Measurements from ENCODE around the gene TMEM121B.
A peak's percentile ranks its signal among the peaks of the same experiment; 100 is the strongest.

The TMEM121B gene

DNA sequence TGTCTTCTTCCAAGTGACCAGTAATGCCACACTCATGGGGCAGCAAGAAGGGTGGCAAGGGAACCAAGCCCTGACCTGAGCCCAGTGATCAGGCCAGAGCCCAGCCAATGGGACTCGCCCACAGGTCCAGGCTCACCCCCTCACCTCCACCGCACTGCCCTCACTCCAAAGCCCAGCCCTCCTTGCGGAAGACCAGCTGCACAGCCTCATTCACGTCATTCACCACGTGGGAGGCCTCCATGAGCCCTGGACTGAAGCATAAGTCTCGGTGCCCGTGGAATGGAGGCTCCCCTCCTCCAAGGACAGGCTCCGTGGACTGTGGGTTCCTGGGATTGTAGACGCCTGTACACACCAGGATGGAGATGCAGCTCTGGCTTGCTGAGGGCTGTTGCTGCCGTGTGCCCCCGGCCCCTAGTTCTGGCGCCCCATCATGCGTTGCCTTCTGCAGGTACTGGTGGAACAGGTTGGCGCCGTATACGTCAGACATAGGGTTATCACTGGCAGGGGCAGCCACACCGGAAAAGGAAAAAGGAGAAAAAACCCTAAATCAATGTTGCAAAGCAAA, 16.8 kb upstream of the TMEM121B start:
- no peak for DNase-seq (ENCODE audit: low read depth)

DNA sequence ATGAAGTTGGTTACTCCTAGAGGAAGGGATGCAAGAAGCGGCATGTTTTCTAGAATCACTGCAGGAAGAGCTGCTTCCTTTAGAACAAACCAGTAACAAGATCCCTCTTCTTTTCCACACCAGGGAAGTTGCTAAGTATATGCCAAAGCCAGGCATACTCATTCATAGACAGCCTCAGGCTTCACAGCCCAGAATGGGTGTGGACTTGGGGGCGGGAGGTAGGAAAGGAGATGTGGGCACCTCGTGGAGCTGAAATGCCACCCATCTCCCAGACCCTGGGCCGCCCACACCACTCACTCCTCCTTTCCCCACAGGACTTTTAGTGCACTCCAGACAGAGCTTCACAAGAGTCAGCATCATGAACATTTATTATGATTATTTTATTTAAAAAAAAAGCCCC, 16.0 kb upstream of the TMEM121B start:
- no peak for DNase-seq (ENCODE audit: low read depth)

DNA sequence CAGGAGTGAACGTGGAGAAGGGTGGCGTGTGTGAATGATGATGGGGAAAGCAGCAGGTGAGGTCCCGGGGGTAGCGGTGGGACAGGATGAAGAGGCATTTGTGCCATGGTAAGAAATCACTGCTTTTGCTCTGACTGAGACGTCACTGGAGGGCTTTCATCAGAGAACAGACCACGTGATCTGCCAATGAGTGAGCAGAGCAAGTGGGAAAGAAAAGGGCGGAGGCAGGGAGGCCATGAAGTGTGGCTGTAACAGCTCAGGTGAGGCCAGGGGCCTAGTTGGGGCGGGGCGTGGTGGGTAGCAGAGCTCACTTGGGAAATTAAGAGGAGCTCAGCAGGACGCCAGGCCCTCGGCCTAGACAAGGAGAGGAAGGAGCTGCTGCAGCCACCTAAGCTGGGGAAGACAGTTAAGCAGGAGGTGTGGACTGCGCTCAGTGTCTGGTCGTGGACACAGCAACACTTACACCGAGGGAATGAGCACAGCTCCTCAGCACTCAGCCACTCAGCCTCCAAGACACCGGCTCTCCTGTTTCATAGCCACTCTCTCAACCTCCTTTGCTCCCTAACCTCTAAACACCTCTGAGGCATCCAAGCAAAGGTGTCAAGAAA, 14.1 kb upstream of the TMEM121B start:
- DNase-seq (ENCODE audit: low read depth), result no peak

DNA sequence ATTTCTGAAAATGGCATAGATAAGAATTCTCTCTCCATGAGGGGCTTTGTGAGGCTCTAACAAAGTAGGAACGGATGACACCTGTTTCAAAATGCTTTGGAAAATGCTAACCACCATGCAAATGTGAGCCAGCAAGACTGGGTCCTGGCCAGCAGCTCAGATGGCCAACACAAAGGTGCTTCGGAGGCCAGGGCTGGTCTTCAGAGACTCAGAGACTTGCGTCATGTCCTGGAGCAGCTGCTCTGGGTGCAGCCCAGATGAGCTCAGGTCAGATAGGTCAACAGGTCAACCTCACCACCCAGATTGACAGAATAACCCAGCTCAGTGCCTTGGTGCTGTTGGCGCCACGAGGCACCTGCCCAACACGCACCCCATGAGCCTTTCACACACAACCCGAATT, 12.0 kb upstream of the TMEM121B start:
- DNase-seq (ENCODE audit: low read depth), result no peak

DNA sequence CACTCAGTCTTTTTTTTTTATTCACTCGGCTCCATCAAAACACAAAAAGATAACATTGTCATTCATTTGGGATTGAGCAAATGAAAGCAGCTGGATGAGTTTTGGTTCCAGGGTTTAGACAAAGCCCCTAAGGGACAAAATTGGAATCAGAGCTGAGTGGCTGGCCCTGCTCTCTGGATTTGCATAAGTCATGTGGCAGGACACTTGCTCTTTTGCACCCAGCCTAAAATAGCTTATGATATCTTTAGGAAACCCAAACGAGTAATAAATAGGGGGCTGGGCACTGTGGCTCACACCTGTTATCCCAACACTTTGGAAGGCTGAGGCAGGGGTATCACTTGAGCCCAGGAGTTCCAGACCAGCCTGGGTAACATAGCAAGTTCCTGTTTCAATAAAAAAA, 11.0 kb upstream of the TMEM121B start:
- DNase-seq (ENCODE audit: low read depth), result no peak

DNA sequence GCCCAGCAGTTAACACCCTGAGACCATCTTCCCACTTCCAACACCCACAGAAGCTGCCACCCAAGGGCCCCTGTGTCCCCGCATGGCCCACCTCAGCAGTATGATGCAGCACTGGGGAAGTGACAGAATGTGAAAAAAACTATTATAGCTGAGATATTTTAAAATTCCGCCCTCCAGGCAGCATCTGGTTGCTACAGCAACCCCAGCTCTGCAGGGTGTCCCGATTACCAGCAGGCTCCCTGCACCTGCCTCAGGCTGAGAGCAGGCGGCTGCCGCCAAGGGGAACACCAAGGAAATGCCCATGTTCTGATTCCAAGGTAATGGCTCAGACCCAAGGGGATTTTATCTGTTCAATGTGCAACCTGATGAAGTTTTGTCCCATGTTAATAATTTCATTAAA, 10.5 kb upstream of the TMEM121B start:
- DNase-seq (ENCODE audit: low read depth), result no peak

DNA sequence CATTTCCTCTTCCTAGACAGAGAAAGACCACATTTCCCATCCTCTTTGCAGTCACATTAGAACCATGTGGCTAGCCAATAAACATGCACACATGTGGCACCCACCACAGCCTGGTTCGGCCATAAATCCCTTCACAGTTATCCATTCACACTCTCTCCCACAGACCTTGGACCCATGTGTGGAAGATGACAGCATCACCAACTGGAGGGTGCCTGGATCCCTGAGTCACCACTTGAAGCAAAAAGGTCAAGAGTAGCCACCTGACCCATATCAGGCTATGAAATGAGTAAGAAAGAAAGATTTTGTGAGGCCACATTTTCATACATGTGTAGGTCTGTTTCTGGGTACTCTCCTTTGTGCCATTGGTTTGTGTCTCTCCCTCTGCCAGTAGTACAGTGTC, 9.0 kb upstream of the TMEM121B start:
- peak; percentile 9 for DNase-seq (ENCODE audit: low read depth)

DNA sequence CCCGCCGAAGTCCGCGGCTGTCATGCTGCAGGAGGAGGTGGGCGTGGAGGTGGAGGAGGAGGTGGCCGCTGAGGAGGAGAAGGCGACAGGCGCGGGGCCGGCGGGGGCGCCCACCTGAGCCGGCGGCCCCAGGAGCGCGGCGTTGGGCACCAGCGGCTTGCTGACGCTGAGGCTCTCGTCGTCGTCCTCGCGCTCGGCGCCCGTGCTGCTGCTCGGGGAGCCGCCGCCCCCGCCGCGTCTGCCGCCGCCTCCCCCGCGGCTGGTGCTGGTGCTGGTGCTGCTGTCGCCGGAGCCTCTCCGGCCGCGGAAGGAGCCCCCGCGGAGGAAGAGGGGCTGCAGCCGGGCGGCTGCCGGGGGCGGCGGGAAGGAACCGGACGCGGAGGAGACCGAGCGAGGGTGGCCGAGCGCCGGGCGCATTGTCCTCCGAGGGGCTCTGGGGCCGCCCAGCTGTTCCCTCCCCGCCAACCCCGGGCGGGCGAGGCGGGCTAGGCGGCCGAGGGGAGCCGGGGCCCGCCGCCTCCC, 388 bp downstream of the TMEM121B start:
- DNase-seq (ENCODE audit: low read depth), result no peak

DNA sequence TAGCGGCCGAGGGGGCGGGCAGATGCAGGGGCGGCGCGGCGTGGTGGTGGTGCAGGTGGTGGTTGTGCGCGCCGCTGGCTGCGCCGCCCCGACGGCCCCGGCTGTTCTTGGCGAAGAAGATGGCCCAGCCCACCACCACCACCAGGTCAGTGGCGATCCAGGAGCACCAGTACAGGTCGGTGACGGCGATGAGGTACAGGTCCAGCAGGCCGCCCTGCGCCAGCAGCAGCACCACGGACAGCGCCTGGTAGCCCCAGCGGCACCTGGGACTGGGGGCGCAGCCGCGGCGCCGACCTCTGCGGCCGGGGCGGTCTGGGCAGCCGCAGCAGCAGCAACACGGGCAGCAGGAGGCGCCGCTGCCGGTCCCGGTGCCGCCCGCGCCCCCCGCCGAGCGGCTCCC, 879 bp downstream of the TMEM121B start:
- DNase-seq (ENCODE audit: low read depth), result peak; percentile 42

DNA sequence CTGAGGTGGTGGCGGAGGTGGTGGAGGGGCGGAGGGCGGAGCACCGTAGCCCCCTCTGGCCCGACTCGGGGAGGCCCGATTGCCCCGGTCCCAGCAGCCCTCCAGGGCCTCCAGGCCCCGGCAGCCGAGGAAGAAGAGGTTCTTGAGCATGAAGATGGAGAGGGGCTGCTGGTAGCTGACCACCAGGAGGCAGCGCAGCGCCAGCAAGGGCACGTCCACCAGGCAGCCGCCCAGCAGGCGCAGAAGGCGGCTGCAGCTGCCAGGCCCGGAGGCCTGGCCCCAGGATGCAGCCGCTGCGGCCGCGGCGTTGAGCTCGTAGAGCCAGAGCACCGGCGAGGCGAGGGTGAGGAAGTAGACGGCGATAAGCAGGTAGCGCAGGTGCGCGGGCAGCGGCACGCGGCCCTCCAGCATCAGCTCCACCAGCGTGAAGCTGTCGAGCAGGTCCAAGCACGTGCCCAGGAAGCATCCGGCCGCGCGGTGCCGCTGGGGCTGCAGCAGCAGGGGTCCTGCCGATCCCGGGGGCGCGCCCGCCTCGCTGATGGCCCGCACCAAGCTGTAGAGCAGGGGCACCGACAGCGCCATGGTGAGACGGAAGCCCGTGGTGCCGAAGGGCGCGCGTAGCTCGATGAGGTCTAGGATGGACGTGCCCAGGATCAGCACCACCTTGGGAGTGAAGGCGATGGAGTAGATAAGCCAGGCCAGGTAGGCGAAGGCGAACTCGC, 1.5 kb downstream of the TMEM121B start:
- DNase-seq (ENCODE audit: low read depth), result peak; percentile 21

DNA sequence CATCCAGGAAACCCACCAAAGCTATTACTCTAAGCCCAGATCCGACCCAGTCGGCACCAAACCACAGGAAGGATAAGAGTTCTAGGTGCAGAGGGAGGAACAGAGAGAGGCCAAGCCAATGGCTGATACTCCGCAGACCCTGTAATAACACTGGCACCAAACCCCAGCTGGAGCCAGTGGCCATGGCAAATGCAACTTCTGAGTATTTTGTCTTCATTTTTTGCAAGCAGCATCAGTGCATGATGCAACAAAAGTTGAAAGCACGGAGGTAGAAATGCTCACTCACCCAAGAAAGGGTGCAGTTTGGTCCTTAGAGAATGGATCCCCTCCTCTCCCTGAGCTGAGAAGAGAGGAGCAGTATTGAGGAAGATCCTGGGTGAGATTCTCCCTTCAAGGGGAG, 2.8 kb downstream of the TMEM121B start:
- DNase-seq (ENCODE audit: low read depth), result no peak

DNA sequence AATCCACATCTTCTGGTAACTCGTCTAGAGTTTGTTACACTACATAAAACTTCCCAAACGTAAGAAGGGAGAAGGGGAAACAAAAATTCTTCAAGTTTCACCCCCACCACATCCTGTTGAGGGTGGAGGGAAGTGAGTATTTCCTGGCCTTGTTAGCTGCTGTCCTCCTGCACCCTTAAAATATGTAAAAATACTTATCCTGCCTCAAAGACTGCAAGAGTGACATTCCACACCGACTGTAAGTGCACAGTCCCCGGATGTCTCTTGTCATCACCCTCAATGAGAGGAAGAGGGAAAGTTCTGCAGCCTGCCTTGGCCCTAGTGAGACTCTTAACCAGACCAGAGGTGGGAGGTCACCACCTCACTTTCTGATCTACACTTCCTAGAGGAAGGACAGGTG, 3.3 kb downstream of the TMEM121B start:
- DNase-seq (ENCODE audit: low read depth), result no peak

DNA sequence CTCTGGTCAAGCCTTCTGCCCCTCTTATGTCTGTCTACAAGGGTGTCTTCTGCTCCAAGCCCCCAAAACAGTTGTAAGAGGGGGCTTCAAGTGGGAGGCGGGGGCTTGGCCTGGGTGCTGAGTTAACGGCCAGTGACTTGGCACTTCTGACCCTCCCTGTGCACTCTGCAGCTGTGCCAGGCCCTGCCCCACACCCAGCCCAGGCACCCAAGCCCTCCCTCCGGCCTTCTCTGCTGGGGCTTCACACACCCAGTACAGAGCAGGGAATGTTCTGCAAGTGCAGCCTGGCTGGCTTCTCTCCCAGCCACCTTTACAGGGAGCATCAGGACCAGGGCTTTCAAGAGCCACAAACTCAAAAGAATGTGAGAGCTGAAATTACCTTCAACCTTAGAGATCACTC, 3.8 kb downstream of the TMEM121B start:
- no peak for DNase-seq (ENCODE audit: low read depth)

DNA sequence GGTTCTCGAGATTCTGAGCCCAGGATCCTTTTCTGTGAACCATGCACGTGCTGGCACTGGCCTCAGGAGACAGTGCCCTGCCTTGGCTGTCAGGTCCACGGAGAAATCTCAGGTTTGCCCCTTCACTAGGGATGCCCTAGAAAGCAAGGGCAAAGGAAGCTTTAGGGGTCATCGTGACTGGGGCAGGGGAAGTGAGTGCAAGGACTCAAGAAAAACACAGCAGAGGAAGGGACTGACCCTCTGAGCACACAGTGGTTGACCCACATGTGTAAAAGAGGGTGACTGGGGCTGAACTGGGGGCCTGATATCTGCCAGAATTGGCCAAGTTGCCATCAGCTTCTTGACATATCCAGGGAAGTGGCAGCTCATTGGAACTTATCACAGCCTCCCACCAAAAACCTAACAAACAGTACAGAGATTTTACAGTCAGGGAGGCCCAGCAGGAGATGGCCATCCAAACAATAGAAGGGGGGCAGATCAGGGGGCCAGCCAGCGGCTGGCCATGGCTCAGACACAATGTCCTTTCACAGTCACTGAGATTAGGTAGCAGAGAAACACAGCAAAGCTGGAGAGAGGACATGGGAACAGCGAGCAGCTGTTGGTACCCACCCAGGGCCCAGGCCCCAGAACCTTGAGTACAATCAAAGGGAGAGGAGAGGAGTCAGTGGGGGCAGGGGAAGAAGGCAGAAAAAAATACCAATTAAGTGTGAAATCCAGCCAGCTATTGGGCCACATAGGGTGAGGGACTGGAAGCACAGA, 4.4 kb downstream of the TMEM121B start:
- no peak for DNase-seq (ENCODE audit: low read depth)

DNA sequence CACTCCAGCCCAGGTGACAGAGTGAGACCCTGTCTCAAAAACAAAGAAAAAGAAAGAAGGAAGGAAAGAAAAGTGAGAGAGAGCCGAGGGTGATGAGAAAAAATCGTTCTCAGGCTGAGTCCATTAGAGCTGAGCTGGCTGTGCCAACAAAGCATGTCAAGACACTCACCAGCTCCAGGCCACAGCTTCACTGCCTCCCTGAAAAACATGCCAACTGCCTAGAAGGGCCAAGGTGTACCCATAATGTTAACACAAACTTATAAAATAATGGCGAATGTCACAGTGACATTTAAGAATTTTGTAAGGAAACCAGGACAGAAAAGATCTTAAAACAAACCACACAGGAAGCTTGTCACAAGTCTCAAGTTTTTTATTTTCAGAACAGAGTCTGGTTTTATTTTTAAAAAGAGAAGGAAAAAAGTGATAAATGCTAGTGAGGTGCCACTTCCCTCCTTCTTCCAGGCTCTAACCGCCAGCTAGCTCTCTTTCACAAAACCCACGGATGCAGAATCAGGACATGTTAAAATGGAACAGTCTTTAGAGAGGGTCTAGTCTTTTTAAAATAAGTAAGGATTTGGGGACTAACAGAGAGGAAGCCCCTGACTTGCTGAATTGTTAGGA, 5.1 kb downstream of the TMEM121B start:
- no peak for DNase-seq (ENCODE audit: low read depth)

DNA sequence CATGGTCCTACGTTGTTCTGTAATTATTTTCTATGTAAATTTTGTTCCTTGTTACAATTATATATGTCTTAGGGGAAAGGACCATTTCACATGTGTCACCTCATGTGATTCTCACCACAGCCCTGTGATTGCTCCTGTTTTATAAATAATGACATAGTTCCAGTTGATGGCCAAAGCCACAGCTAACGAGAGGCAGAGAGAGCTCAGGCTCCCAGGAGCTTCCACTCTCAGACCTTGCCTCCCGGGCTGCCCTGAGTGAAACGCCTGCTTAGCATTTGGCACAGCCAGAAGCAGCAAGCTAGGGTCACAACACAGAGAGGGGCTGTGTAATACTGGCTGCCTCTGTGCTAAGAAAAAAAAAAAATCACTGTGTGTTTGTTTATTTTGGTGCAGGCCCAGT, 5.9 kb downstream of the TMEM121B start:
- no peak for DNase-seq (ENCODE audit: low read depth)

DNA sequence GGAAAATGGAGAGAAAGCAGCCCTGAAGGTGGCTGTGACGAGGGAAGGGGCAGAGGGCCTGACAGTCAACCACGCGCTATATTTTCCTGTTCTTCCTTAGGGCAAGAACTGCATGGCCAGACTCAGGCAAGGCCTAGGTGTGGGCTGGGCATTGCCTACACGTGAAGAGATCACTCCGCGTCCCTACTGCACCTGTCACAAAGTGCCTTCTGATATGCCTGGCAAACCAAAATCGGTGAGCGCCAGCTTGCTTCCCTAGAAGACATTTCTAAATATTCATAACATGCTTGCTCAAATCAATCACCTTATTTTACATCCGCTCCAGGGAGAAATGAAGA, 6.3 kb downstream of the TMEM121B start:
- no peak for DNase-seq (ENCODE audit: low read depth)

DNA sequence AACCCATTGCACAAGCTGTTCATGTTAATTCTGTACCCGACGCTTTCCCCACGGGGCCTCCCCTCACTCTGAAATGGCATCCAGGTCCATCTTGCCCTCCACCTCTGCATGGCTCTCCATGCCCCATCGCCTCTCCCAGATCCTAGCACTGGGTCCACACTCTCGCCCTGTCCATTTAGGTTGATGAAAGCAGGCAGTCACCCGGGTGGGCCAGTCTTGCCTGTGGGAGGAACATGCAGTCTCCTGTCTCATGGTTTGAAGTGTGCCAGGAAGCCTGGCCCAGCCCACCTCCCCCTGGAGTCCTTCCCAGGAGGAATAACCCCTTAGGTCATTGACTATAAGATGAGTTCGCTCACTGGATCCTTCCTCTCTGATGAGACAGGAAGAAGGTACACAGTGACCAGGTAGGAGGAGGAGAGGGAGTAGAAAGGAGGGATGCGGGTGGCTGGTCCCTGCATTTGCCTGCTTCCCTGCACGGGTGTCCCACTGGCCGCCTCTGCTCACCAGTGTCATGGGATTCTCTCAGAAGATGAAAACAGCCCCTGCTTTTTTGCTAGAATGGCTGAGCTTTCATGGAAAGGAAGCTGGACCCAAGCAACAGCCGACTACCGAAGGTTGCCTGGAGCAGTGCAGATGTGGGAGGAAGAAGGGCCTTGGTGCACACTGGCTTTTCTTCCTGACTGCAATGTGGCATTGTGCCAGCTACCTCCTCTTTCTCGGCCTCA, 6.8 kb downstream of the TMEM121B start:
- no peak for DNase-seq (ENCODE audit: low read depth)

DNA sequence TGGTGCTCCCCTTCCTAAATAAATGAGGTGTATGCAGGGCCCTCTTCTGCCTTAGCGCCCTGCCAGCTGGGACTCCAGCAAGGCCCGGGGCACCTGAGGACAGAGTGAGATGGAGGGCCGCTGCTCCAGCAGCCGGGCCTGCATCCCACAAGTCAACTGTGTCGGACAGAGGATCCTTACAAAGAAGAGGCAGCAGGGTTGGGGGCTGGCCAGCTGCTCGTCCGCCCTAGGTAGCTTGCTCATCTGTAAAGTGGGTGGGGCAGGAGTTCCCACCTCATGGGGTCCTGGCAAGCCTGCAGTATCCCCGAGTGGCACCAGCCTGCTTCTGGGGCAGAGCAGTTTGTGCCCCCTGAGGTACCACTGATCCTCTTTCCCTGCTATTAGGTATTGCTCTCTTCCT, 7.6 kb downstream of the TMEM121B start:
- no peak for DNase-seq (ENCODE audit: low read depth)

DNA sequence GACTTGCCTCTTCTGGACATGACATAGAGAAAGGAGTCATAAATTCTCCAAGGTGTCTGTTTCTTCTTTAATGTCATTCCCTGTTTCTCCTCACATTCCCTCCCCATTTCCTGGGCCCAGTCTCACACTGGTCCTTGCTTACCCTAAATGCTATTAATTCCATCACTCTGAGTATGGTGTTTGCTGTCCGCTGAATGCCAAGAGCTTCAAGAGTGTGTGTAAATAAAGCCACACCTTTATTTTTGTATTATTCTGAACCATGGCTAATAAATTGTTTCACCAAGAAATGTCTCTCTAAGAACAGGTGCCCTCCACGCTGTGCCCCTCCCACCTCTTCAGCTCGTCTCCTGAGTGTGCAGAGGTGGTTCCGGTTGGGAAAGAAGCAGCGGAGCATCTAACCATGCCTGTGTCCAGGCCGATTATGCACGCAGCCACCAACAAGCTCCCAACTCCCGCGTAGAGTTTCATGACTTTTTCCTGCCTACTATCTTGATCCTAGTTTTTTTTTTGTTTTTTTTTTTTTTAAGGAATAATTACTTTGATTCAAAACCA, 8.6 kb downstream of the TMEM121B start:
- no peak for DNase-seq (ENCODE audit: low read depth)

DNA sequence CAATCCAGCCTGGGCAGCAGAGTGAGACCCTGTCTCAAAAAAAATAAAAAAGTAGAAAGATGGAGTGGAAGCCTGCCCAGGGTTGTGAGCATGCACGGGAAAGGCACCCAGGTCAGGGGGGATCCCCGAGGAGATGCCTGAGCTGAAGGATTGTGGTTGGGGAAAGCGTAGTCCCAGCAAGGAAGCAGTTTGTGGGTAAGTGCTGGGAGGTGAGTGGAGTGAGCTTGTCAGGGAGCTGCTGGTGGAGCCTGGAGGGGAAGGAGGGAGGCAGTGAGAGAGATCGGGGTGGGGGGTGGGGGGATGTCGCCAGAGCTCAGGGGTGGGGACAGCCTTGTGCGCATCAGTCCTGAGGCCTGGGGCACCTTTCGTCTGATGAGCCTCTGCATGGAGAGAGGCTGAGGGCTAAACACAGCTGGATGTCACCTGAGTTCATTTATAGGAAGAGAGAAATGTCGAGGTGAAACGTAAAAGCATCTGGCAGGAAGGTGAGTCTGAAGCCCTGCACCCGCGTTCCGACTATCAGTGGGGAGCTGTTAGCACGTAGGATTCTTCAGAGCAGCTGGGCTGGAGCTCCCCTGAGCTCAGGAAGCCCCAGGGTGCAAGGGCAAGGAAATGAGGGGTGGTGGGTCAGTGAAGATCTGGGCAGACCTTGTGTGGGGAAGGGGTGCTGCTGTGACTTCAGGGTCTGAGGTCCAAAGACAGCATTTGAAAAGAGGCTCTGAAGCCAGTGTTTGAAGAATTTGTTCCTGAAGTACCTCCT, 10.2 kb downstream of the TMEM121B start:
- no peak for DNase-seq (ENCODE audit: low read depth)
